HCT116 (cell line): ENCODE data around the gene BTBD16. TPM values are rescaled to one million over a fixed set of nuclear protein-coding genes. Genes with fewer than 3 reads are reported as not detected.
A peak's percentile ranks its signal among the peaks of the same experiment; 100 is the strongest.

ENCODE experiments used
- ATAC-seq: fragments of 200-7000 bp; cut with Tn5 transposase; 2 replicates; pipeline ENCODE4 v1.9.1; 2020; ENCODE audit warnings: mild to moderate bottlenecking, moderate library complexity
- BruUV-seq: library from RNA; stranded (reverse); fragments of 400-500 nt; replicated peaks from 2 replicates; lab custom pipeline; 2021; lab: Mats Ljungman, UMichigan
- CTCF ChIA-PET: fragments of 300-600 bp; sonication (Branson Sonifier 250); formaldehyde crosslinking; loops from one replicate; lab custom pipeline; 2021; ENCODE audit warnings: antibody characterized with exemption; lab: Charles Lee
- POLR2A ChIA-PET: fragments of 300-600, 350-600 bp; sonication (Branson Sonifier 250); formaldehyde crosslinking; loops from one replicate; lab custom pipeline; 2021; ENCODE audit warnings: antibody characterized with exemption; lab: Charles Lee
- RAD21 ChIA-PET, 2 experiments: fragments of 300-600 bp; sonication (Branson Sonifier 250); formaldehyde crosslinking; loops; one replicate each; lab custom pipeline; 2023; ENCODE audit warnings: low total read pairs in 2 of 2; ENCODE audit not compliant: uncharacterized antibody in 2 of 2, unreplicated experiment in 2 of 2, low non-redundant PET in 1 of 2; lab: Charles Lee
- DNase-seq: peaks from one replicate; pipeline ENCODE4 v3.0.0-alpha.2; 2010; ENCODE audit warnings: low read depth, low spot score
- H2AFZ ChIP-seq: fragments of 200-600 bp; shearing (Covaris generic), sonication (generic); 2 replicates; pipeline ENCODE4 v1.6.1; 2017; ENCODE audit warnings: low read depth, mixed run types, mixed read lengths, antibody characterized with exemption, low read length; ENCODE audit not compliant: poor library complexity, severe bottlenecking
- H3K27ac ChIP-seq: 2 replicates; pipeline ENCODE4 v1.5.1; 2012; ENCODE audit warnings: low read depth, low read length
- H3K27me3 ChIP-seq: fragments of 200-600 bp; sonication (generic); 2 replicates; pipeline ENCODE4 v1.6.1; 2016; ENCODE audit warnings: mixed run types, low read length, mixed read lengths; ENCODE audit not compliant: insufficient read depth
- H3K36me3 ChIP-seq, 2 experiments: fragments of 200-500 bp in 1 of 2; fragments of 200-600 bp in 1 of 2; sonication (Bioruptor generic) in 1 of 2; sonication (generic) in 1 of 2; 2 replicates each; pipeline versions ENCODE4 v1.5.1 to v1.6.1; 2014 to 2016; ENCODE audit warnings: low read length in 2 of 2, inconsistent platforms in 1 of 2, mixed read lengths in 1 of 2, mixed run types in 1 of 2; ENCODE audit not compliant: insufficient read depth in 2 of 2, control insufficient read depth in 1 of 2
- H3K4me1 ChIP-seq, 2 experiments: fragments of 200-600 bp in 1 of 2; sonication (generic) in 1 of 2; 2 replicates each; pipeline versions ENCODE4 v1.5.1 to v1.6.1; 2012 to 2017; ENCODE audit warnings: low read length in 2 of 2, inconsistent platforms in 1 of 2, mild to moderate bottlenecking in 1 of 2, mixed read lengths in 1 of 2, mixed run types in 1 of 2, moderate library complexity in 1 of 2; ENCODE audit not compliant: insufficient read depth in 2 of 2, control insufficient read depth in 1 of 2
- H3K4me2 ChIP-seq: fragments of 200-600 bp; sonication (generic); 2 replicates; pipeline ENCODE4 v1.6.1; 2017; ENCODE audit warnings: mixed run types, low read length, mixed read lengths
- H3K4me3 ChIP-seq, 2 experiments: fragments of 200-600 bp in 1 of 2; sonication (generic) in 1 of 2; replicated peaks in 1 of 2; 2 replicates each; pipeline ENCODE4 v1.5.1; 2011 to 2016; ENCODE audit warnings: low read length in 2 of 2, control low read depth in 1 of 2, low read depth in 1 of 2, mild to moderate bottlenecking in 1 of 2, mixed read lengths in 1 of 2, mixed run types in 1 of 2
- H3K79me2 ChIP-seq: fragments of 200-600 bp; sonication (generic); 2 replicates; pipeline ENCODE4 v1.6.1; 2017; ENCODE audit warnings: mild to moderate bottlenecking, mixed run types, low read length, moderate library complexity, mixed read lengths; ENCODE audit not compliant: insufficient read depth
- H3K9ac ChIP-seq: fragments of 200-600 bp; sonication (generic); 2 replicates; pipeline ENCODE4 v1.6.1; 2016; ENCODE audit warnings: low read length, mixed read lengths
- H3K9me2 ChIP-seq: fragments of 200-600 bp; sonication (generic), shearing (Covaris generic); 2 replicates; pipeline ENCODE4 v1.6.1; 2017; ENCODE audit warnings: mixed run types, mild to moderate bottlenecking, moderate library complexity; ENCODE audit not compliant: insufficient read depth
- H3K9me3 ChIP-seq, 2 experiments: fragments of 200-500 bp in 1 of 2; fragments of 200-600 bp in 1 of 2; sonication (Bioruptor generic) in 1 of 2; sonication (generic) in 1 of 2; 2 replicates each; pipeline ENCODE4 v1.6.1; 2014 to 2017; ENCODE audit warnings: low read length in 2 of 2, mixed read lengths in 2 of 2, inconsistent platforms in 1 of 2, low read depth in 1 of 2, mild to moderate bottlenecking in 1 of 2, mixed run types in 1 of 2, moderate library complexity in 1 of 2; ENCODE audit not compliant: control insufficient read depth in 1 of 2, insufficient read depth in 1 of 2
- H4K20me1 ChIP-seq: fragments of 200-600 bp; sonication (generic), shearing (Covaris generic); 2 replicates; pipeline ENCODE4 v1.6.1; 2017; ENCODE audit warnings: mixed run types, mild to moderate bottlenecking, moderate library complexity; ENCODE audit not compliant: insufficient read depth
- EGR1 ChIP-seq: IDR thresholded peaks from 2 replicates; pipeline ENCODE4 v1.6.1; 2012; ENCODE audit warnings: low read depth
- ELF1 ChIP-seq: IDR thresholded peaks from 2 replicates; pipeline ENCODE4 v1.6.1; 2012; ENCODE audit warnings: low read depth, borderline replicate concordance
- EZH2 ChIP-seq: fragments of 200-600 bp; sonication (generic); IDR thresholded peaks from 2 replicates; pipeline ENCODE4 v1.6.1; 2017; ENCODE audit warnings: antibody characterized with exemption, mixed run types
- EZH2phosphoT487 ChIP-seq: fragments of 200-600 bp; IDR thresholded peaks from 2 replicates; pipeline ENCODE4 v1.6.1; 2018; ENCODE audit warnings: antibody characterized with exemption, borderline replicate concordance
- FOSL1 ChIP-seq: IDR thresholded peaks from 2 replicates; pipeline ENCODE4 v1.6.1; 2012; ENCODE audit warnings: low read depth
- JUND ChIP-seq: IDR thresholded peaks from 2 replicates; pipeline ENCODE4 v1.6.1; 2012
- MAX ChIP-seq: IDR thresholded peaks from 2 replicates; pipeline ENCODE4 v1.6.1; 2012
- POLR2AphosphoS5 ChIP-seq: IDR thresholded peaks from 2 replicates; pipeline ENCODE4 v1.6.1; 2011; ENCODE audit warnings: mild to moderate bottlenecking, low read depth, low read length, moderate library complexity
- SIN3A ChIP-seq: IDR thresholded peaks from 2 replicates; pipeline ENCODE4 v1.6.1; 2012; ENCODE audit warnings: low read depth
- SP1 ChIP-seq: IDR thresholded peaks from 2 replicates; pipeline ENCODE4 v1.6.1; 2012; ENCODE audit warnings: low read depth
- SRF ChIP-seq: IDR thresholded peaks from 2 replicates; pipeline ENCODE4 v1.6.1; 2012; ENCODE audit warnings: low read depth
- TCF7L2 ChIP-seq: IDR thresholded peaks from 2 replicates; pipeline ENCODE4 v1.7.0; 2011; ENCODE audit warnings: borderline replicate concordance, inconsistent platforms; ENCODE audit not compliant: insufficient read depth, insufficient read length; ENCODE audit errors: extremely low read depth
- ZBTB33 ChIP-seq: IDR thresholded peaks from 2 replicates; pipeline ENCODE4 v1.6.1; 2011; ENCODE audit warnings: mild to moderate bottlenecking, low read length, moderate library complexity; ENCODE audit not compliant: insufficient replicate concordance; ENCODE audit errors: extremely low read depth
- ZFX ChIP-seq: fragments of 450-650 bp; IDR thresholded peaks from 2 replicates; pipeline ENCODE4 v1.6.1; 2017
- ZNF274 ChIP-seq: fragments of 200-500 bp; sonication (Bioruptor generic); IDR thresholded peaks from 2 replicates; pipeline ENCODE4 v1.6.1; 2014; ENCODE audit warnings: mild to moderate bottlenecking, low read depth, low read length, inconsistent platforms
- intact Hi-C: fragments of 100-400 bp; cut with micrococcal nuclease; formaldehyde crosslinking; loops from 2 replicates; pipeline ENCODE4 v1.10.0; 2022
- total RNA-seq: library from RNA; stranded (reverse); gene quantifications from one replicate; pipeline ENCODE4 v1.2.1, GENCODE V29; 2021; ENCODE audit not compliant: unreplicated experiment

The BTBD16 gene
- total RNA-seq, 1 experiment from 2014 or later: 0.27 TPM

- peaks cover 46% of the 10 kb centered on the region for H3K79me2 ChIP-seq
- H3K27ac ChIP-seq: peak overlapping the region; percentile 87
- ChIA-PET CTCF (no interaction called here), RAD21 (interaction anchor here in 1 of 2 experiments (1.4 kb wide), 1 partner anchor 77 kb away, joined by 3 read pairs; no protein-coding TSS in a partner anchor), POLR2A (no interaction called here)
- no peaks in the 10 kb centered on the region; the same call in 1 of the 2 replicates for H4K20me1 ChIP-seq
- H3K9me2 ChIP-seq: no peaks in the 10 kb centered on the region
- no peak for DNase-seq
- H3K4me2 ChIP-seq: peak overlapping the region; percentile 97
- no peaks in the 10 kb centered on the region for H3K9me3 ChIP-seq
- peak overlapping the region; percentile 47 for H2AFZ ChIP-seq
- H3K27me3 ChIP-seq: no peaks in the 10 kb centered on the region
- intact Hi-C loops: no loop called here
- peak overlapping the region; percentile 74 to 75 for H3K4me3 ChIP-seq
- ATAC-seq: no peak
- peak overlapping the region; percentile 76 for H3K9ac ChIP-seq
- TF ChIP-seq ZFX (no peak), SRF (no peak), ZBTB33 (no peak), POLR2AphosphoS5 (no peak), ZNF274 (no peak), EGR1 (no peak), ELF1 (no peak), FOSL1 (no peak), TCF7L2 (no peak), JUND (no peak), SIN3A (no peak), EZH2phosphoT487 (no peak), EZH2 (no peak), MAX (no peak), SP1 (no peak)
- H3K4me1 ChIP-seq: peaks cover 7 to 16% of the 10 kb centered on the region in 2 experiments
- H3K36me3 ChIP-seq: no peaks in the 10 kb centered on the region
- TSS peak; percentile 57 for BruUV-seq
These were observed 104.6 kb downstream of the BTBD16 start for GRCh38 chr10:122375679-122376160.
